Measurements from ENCODE around the gene THBS2. TPM values are rescaled to one million over a fixed set of nuclear protein-coding genes. Genes with fewer than 3 reads are reported as not detected.

The THBS2 gene
- total and polyA plus RNA-seq, 2 of the 4 experiments (the other 2 are of a cell fraction) = 97.3 to 113 TPM

- ATAC-seq (ENCODE audit: low read depth) (no peak), DNase-seq (no peak)
- no TSS peak for BruUV-seq (replicated peaks)
- WGBS, 2 experiments (ENCODE audit: extremely low coverage in 2 of 2, insufficient read length in 1 of 2) = no CpG with 5 or more reads among the region's 12 CpGs
- H3K4ac ChIP-seq (ENCODE audit: low read depth, low read length) = no peak overlapping the region
- H2BK15ac ChIP-seq (ENCODE audit: low read depth, low read length) = no peak overlapping the region
- H2BK120ac ChIP-seq (ENCODE audit: low read depth, low read length) = no peak overlapping the region
- dilution Hi-C loops (cut with HindIII; ENCODE audit: low sequenced_read_pairs, unreplicated experiment) = no loop called here
- H3K9ac ChIP-seq (ENCODE audit: low read depth, low read length) = no peak overlapping the region
- CTCF ChIA-PET = no interaction called here
- H3K79me1 ChIP-seq (ENCODE audit: low read depth in 1 of 2, low read length in 2 of 2) = no peaks in the 10 kb centered on the region
- no peak overlapping the region for H3K18ac ChIP-seq (ENCODE audit: low read depth, low read length)
- no peaks in the 10 kb centered on the region for H3K36me3 ChIP-seq (ENCODE audit: control insufficient read depth, insufficient read depth, low read length)
- H3K4me1 ChIP-seq (ENCODE audit: control insufficient read depth, insufficient read depth, low read length) = peaks cover 7% of the 10 kb centered on the region; the same call in 1 of the 2 replicates
- H3K14ac ChIP-seq (replicated peaks; ENCODE audit: low read depth, low read length) = no peak overlapping the region
- H3K4me2 ChIP-seq (ENCODE audit: low read depth, low read length) = no peak overlapping the region
- H4K91ac ChIP-seq (ENCODE audit: insufficient read depth, low read depth, low read length) = no peak overlapping the region
- H2AK5ac ChIP-seq (ENCODE audit: low read depth, low read length) = peak overlapping the region; percentile 35; the same call in 1 of the 2 replicates
- H2BK5ac ChIP-seq (ENCODE audit: low read depth, low read length, poor library complexity, severe bottlenecking) = no peak overlapping the region
- H3K9me3 ChIP-seq (ENCODE audit: control insufficient read depth, insufficient read depth, low read length) = peaks cover 4% of the 10 kb centered on the region
- no peaks in the 10 kb centered on the region for H3K9me1 ChIP-seq (ENCODE audit: insufficient read depth, low read length)
- H2AFZ ChIP-seq (replicated peaks; ENCODE audit: low read length, poor library complexity) = no peak overlapping the region
- intact Hi-C loops (cut with micrococcal nuclease) = no loop called here
- peak overlapping the region; percentile 44; the same call in 1 of the 2 replicates for H2BK20ac ChIP-seq (ENCODE audit: low read depth, low read length)
- no peaks in the 10 kb centered on the region for H4K20me1 ChIP-seq (ENCODE audit: insufficient read depth, low read length)
- no peak overlapping the region for H2AK9ac ChIP-seq (replicated peaks; ENCODE audit: low read depth, low read length, poor library complexity)
- no peak overlapping the region for H4K8ac ChIP-seq (ENCODE audit: low read depth in 2 of 2, low read length in 2 of 2)
- TF ChIP-seq CTCF (conservative IDR thresholded peaks at IDR 0.05; ENCODE audit: low read depth, low read length) (no peak), BHLHE40 (IDR thresholded peaks at IDR 0.05; ENCODE audit: low read depth, low read length) (no peak), MAZ (IDR thresholded peaks at IDR 0.05; ENCODE audit: borderline replicate concordance, low read depth, low read length) (no peak), RAD21 (IDR thresholded peaks at IDR 0.05; ENCODE audit: low read length) (no peak), RFX5 (IDR thresholded peaks at IDR 0.05; ENCODE audit: low read depth, low read length) (no peak), ELK1 (IDR thresholded peaks at IDR 0.05; ENCODE audit: borderline replicate concordance, low read depth, low read length) (no peak), NFE2L2 (IDR thresholded peaks at IDR 0.05; ENCODE audit: low read depth, low read length) (no peak), MAFK (IDR thresholded peaks at IDR 0.05; ENCODE audit: low read depth, low read length) (no peak), SMC3 (IDR thresholded peaks at IDR 0.05; ENCODE audit: low read depth, low read length) (no peak)
- H3K23ac ChIP-seq (ENCODE audit: low read depth, low read length) = no peak overlapping the region
- H3K56ac ChIP-seq (ENCODE audit: extremely low read depth, insufficient read depth, low read length) = no peak overlapping the region
- in situ Hi-C loops (cut with MboI; ENCODE audit: low sequenced_read_pairs) = no loop called here
- H4K5ac ChIP-seq (ENCODE audit: low read depth, low read length) = no peak overlapping the region
- no peaks in the 10 kb centered on the region for H3K27me3 ChIP-seq (ENCODE audit: control insufficient read depth, insufficient read depth, low read length)
- POLR2A ChIA-PET (ENCODE audit: unreplicated experiment) = no interaction called here
- no peak overlapping the region for H3K27ac ChIP-seq (ENCODE audit: insufficient read depth, low read length)
- no peak overlapping the region for H3K4me3 ChIP-seq (ENCODE audit: insufficient read depth, low read depth, low read length)
These were observed 51.7 kb downstream of the THBS2 start for GRCh38 chr6:169201985-169202384.
